ENCODE data around the gene MSL1. TPM values are rescaled to one million over a fixed set of nuclear protein-coding genes. Genes with fewer than 3 reads are reported as not detected.

MSL1 gene
- total and polyA plus RNA-seq, 9 of the 15 experiments (the other 6 are each of a cell fraction or from before 2014, with no cell fraction given) = 13.8 to 120 (median 61.9) TPM

- TF ChIP-seq ZFP91 (CRISPR knock-in tag; IDR thresholded peaks at IDR 0.05) (no peak), ZSCAN32 (CRISPR knock-in tag; IDR thresholded peaks at IDR 0.05) (no peak), PREB (CRISPR knock-in tag; IDR thresholded peaks at IDR 0.05) (no peak), NKRF (IDR thresholded peaks at IDR 0.05; ENCODE audit: borderline replicate concordance) (peak; percentile 97), ZNF586 (CRISPR knock-in tag; conservative IDR thresholded peaks at IDR 0.05) (no peak), CXXC5 (CRISPR knock-in tag; IDR thresholded peaks at IDR 0.05) (peak; percentile 95), ETV6 (IDR thresholded peaks at IDR 0.05; ENCODE audit: borderline replicate concordance in 1 of 2, low read depth in 2 of 2, low read length in 1 of 2) (no peak), ETV6 (CRISPR knock-in tag; IDR thresholded peaks at IDR 0.05; ENCODE audit: borderline replicate concordance) (no peak), HES1 (IDR thresholded peaks at IDR 0.05; ENCODE audit: low read depth) (peak; percentile 77), RBM34 (IDR thresholded peaks at IDR 0.05; ENCODE audit: borderline replicate concordance, insufficient read depth, low read length) (no peak), MED1 (CRISPR knock-in tag; IDR thresholded peaks at IDR 0.05; ENCODE audit: borderline replicate concordance) (no peak), ARID3A (IDR thresholded peaks at IDR 0.05; ENCODE audit: borderline replicate concordance, low read depth, low read length) (no peak; the same call in 1 of the 2 replicates), TCFL5 (CRISPR knock-in tag; conservative IDR thresholded peaks at IDR 0.05) (no peak), ZNF77 (CRISPR knock-in tag; IDR thresholded peaks at IDR 0.05) (no peak), SMAD3 (CRISPR knock-in tag; conservative IDR thresholded peaks at IDR 0.05) (no peak), ELK1 (CRISPR knock-in tag; IDR thresholded peaks at IDR 0.05) (no peak), SNIP1 (IDR thresholded peaks at IDR 0.05; ENCODE audit: low read depth) (no peak; the same call in 1 of the 2 replicates), ZNF707 (CRISPR knock-in tag; conservative IDR thresholded peaks at IDR 0.05) (no peak), RFX1 (IDR thresholded peaks at IDR 0.05) (peak; percentile 98)
These were observed 22.7 kb upstream of the MSL1 start (continued) for GRCh38 chr17:40098846-40099618.
